Measurements from ENCODE around the gene TSHZ2.

Gene TSHZ2

GRCh38 chr20:53215166-53215565 is 243.0 kb downstream of the TSHZ2 start:
- Mint-ChIP-seq H3K4me1 (peaks cover 9% of the 10 kb centered on the region), H3K9me3 (peaks cover 4% of the 10 kb centered on the region), H3K27me3 (ENCODE audit: low read depth) (peaks cover 5% of the 10 kb centered on the region), H3K36me3 (ENCODE audit: low read depth) (peaks cover 5% of the 10 kb centered on the region), H3K4me3 (no peak overlapping the region), H3K27ac (no peak overlapping the region)
- no peak for TF ChIP-seq CTCF (IDR thresholded peaks at IDR 0.05; ENCODE audit: unreplicated experiment in 3 of 3)

- no peak overlapping the region for H3K4me3 Mint-ChIP-seq
These were observed 244.3 kb downstream of the TSHZ2 start for GRCh38 chr20:53216478-53216855.

GRCh38 chr20:53216856-53217576 is 244.9 kb downstream of the TSHZ2 start:
- peaks cover 5% of the 10 kb centered on the region for H3K27me3 Mint-ChIP-seq (ENCODE audit: low read depth)
- no peak overlapping the region for H3K27ac Mint-ChIP-seq
- H3K4me1 Mint-ChIP-seq: peaks cover 9% of the 10 kb centered on the region
- H3K9me3 Mint-ChIP-seq: peaks cover 7% of the 10 kb centered on the region
- H3K4me3 Mint-ChIP-seq: peak overlapping the region in 1 of 3 experiments; percentile 12
- peaks cover 10% of the 10 kb centered on the region for H3K36me3 Mint-ChIP-seq (ENCODE audit: low read depth)
- TF ChIP-seq CTCF (IDR thresholded peaks at IDR 0.05; ENCODE audit: unreplicated experiment in 3 of 3): peak; percentile 87 to 89 (median 88)

More at GRCh38 chr20:53216478-53216855, 244.3 kb downstream of the TSHZ2 start:
- peaks cover 9% of the 10 kb centered on the region for H3K4me1 Mint-ChIP-seq
- no peak overlapping the region for H3K27ac Mint-ChIP-seq
- peaks cover 7% of the 10 kb centered on the region for H3K9me3 Mint-ChIP-seq
- H3K27me3 Mint-ChIP-seq (ENCODE audit: low read depth): peaks cover 5% of the 10 kb centered on the region
- H3K36me3 Mint-ChIP-seq (ENCODE audit: low read depth): peaks cover 10% of the 10 kb centered on the region
- TF ChIP-seq CTCF (IDR thresholded peaks at IDR 0.05; ENCODE audit: unreplicated experiment in 3 of 3): no peak

- Mint-ChIP-seq H3K9me3 (peaks cover 7% of the 10 kb centered on the region), H3K4me1 (peaks cover 18% of the 10 kb centered on the region), H3K36me3 (ENCODE audit: low read depth) (peaks cover 10% of the 10 kb centered on the region), H3K4me3 (no peak overlapping the region), H3K27ac (no peak overlapping the region), H3K27me3 (ENCODE audit: low read depth) (peaks cover 5% of the 10 kb centered on the region)
- TF ChIP-seq CTCF (IDR thresholded peaks at IDR 0.05; ENCODE audit: unreplicated experiment in 3 of 3): no peak
These were observed 248.5 kb downstream of the TSHZ2 start for GRCh38 chr20:53220482-53221307.

- H3K27me3 Mint-ChIP-seq (ENCODE audit: low read depth): peaks cover 5% of the 10 kb centered on the region
- peaks cover 10% of the 10 kb centered on the region for H3K36me3 Mint-ChIP-seq (ENCODE audit: low read depth)
- no peak overlapping the region for H3K4me3 Mint-ChIP-seq
- no peak overlapping the region for H3K27ac Mint-ChIP-seq
- peaks cover 23% of the 10 kb centered on the region for H3K4me1 Mint-ChIP-seq
- H3K9me3 Mint-ChIP-seq: peaks cover 7% of the 10 kb centered on the region
- TF ChIP-seq CTCF (IDR thresholded peaks at IDR 0.05; ENCODE audit: unreplicated experiment in 3 of 3): no peak
These were observed 249.6 kb downstream of the TSHZ2 start for GRCh38 chr20:53221731-53222130.
